Cerebellar nuclear complex (tissue), 1 donor: ENCODE results near the gene DDX17.

Experiments used
- DNase-seq, 2 experiments: peaks; one replicate each; lab custom pipeline; 2025; lab: John Stamatoyannopoulos, UW

DDX17 gene

DNA sequence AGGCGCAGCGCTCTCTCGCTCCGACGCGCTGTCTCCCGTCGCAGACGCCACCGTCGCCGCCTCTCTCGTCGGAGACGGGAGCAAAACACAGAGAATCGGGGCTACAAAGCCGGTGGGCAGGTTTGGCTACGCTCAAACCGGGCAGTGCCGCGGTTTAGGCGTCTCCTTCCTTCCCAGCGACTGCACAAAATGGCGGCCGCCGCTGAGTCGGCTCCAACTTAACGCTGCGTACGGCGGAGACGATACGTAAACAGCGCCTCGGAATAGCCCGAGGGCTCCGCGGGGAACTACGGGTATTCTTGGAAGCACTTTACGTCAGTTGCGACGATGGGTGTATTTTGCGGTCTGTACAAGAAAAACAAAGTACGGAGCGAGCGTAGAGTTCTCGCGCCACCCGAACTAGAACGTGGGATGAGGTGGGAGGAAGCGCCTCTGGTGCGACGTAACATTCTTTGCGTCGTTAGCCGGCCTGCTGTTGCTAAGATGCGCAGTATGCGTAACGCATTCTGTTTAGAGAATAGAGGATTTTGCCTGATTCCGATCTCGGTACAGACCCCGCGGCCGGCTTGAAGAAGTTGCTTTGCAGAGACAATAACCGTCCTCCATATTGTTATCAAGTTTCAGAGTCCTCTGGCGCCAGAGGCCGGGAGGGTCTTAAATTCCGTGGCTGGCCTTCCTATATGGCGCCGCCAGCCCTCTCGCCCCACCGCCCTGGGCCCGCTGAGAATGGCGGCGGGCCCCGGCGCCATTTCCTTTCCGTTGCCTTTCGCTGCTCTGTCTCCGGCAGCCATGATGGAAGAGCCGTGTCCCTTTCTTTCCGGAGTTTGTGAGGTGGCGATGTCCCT lies at the start of gene DDX17:
Gene DDX17, minus strand, starts transcription at position 194 of the 845 bp plus-strand sequence.
- DNase-seq: peak; percentile 69 to 86

DNA sequence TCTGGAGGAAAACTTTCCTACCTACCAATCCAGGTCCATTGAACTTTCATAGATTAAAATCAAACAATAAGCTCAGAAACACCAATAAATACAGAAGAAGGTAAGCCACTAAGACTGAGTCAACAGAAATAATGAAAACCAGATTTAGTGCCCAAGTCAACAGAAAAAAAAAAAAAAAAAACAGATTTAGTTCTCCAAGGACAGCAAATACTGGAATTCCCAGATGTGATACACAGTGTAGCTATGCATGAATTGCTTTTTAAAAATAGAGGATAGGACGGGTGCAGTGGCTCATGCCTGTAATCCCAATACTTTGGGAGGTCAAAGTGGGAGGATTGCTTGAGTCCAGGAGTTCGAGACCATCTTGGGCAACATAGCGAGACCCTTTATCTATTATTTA lies 48.2 kb upstream of the DDX17 start:
- no peak for DNase-seq

DNA sequence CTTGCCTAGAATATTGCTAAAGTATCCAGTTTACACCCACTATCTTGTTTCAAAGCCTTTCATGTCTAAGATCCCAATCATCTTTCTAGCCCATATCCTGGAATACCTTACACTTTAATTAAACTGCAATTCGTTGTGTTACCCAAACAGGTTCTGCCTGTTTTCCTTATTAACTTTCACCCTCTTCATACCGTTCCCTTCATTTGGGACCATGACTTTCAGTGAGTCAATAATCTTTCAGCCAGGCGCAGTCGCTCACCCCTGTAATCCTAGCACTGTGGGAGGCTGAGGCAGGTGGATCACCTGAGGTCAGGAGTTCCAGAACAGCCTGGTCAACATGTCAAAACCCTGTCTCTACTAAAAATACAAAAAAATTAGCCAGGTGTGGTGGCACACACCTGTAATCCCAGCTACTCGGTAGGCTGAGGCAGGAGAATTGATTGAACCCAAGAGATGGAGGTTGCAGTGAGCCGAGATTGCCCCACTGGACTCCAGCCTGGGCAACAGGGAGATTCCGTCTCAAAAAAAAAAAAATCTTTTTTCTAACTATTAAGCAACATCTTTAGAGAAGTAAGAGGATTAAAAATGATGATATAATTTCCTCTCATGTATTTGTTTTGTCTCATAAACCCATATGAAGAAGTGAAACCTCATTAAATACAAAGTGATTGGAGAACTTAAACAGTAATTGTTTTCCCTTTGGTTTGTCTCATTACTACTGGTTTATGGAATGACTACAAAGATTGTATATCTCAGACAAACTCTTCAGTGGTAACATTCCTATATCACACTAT lies 43.2 kb upstream of the DDX17 start:
- no peak for DNase-seq

DNA sequence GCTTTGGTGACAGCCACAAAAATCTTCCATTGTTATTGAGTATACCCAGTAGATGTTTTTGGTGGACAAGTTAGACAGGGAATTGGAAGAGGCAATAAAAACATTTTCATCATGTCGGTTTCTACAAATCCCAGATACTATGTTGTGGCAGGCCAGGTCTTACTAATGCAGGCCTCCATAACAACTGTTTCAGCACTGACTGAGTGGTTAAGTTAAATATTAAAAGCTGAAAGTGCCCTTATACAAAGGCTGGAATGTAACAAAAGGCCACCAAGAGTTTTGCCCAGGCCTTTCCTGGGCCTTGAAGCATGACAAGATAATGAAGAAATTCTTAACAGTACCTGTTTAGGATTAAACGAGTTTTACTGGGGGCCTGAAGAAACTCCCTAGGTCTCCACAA lies 34.6 kb upstream of the DDX17 start:
- DNase-seq: no peak

DNA sequence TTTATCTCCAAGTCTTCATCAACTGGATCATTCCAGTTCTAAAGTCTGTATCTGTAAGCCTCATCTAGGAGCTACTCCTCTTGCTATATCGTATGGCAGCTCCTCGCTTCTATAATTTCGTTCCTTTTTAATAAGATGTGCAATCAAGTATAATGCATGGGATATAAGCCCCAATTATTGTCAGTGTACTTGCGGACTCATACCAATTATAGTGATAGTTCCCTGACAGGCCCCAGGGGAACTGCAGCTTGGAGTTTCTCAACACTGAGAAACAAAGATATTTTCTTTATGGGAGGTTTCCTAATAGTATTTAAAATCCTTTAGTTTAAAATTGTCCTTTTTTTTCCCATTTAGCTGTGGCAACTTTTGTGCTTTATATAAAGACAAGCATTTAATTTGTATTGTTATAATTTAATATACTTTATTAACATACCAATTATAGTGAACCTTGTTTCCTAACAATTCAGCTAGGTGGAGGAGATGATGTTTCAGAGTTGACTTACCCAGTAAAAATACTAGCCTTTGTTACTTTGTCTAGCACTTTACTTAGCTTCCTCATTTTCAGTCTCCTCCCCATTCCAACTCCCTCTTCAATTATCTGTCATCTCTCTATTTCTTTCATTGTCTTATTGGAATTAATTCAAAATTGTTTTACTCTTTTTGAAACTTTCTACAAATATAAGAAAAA lies 25.3 kb upstream of the DDX17 start:
- DNase-seq: no peak

DNA sequence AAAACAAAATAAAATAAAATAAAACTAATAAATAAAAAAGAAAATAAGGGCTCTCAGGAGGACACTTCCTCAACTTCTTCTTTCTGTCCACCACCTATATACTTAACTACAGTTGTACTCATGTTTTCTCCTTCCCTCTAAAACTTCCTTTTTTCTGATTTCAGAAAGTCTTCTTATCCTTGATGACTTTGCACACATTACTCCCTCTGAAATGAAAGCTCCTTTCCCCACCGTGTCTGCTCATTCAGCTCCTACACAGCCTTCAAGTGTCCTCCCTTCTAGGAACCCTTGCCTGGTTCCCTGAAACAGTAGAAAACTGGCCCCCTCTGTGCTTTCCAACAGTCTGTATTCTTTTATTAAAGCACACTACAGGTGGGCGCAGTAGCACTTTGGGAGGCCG lies 18.3 kb upstream of the DDX17 start:
- no peak for DNase-seq

DNA sequence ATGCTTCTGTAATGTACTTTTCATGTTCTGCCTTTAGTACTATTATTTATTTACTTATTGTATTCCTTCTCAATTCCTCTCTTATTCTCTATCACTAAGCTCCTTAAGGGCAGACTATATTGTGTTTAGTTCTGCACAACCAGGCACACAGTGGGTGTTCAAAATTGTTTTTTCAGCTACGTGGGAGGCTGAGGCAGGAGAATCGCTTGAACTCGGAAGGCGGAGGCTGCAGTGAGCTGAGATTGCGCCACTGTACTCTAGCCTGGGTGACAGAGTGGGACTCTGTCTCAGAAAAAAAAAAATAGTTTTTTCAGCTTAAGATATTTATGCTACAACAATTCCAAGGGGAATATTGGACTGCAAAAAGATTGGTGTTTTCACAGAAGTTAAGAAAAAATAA lies 17.4 kb upstream of the DDX17 start:
- DNase-seq: no peak

DNA sequence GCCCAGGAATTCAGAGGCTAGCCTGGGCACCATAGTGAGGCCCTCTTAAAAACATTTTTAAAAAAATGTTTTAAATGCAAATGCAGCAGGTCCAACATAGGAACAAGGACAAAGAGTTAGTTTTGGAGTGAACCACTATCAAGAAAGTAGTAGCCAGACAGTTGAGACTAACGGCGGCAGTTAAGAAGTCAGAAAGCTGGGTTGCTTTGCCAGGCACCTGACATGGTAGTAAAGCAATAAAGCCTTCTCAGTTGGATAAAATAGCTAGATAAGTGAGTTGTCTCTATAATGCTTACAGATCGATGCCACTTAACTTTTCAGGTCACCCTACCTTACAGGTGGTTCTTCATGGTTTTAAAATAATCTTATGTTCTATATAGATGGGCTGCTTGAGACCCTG lies 16.9 kb upstream of the DDX17 start:
- no peak for DNase-seq

DNA sequence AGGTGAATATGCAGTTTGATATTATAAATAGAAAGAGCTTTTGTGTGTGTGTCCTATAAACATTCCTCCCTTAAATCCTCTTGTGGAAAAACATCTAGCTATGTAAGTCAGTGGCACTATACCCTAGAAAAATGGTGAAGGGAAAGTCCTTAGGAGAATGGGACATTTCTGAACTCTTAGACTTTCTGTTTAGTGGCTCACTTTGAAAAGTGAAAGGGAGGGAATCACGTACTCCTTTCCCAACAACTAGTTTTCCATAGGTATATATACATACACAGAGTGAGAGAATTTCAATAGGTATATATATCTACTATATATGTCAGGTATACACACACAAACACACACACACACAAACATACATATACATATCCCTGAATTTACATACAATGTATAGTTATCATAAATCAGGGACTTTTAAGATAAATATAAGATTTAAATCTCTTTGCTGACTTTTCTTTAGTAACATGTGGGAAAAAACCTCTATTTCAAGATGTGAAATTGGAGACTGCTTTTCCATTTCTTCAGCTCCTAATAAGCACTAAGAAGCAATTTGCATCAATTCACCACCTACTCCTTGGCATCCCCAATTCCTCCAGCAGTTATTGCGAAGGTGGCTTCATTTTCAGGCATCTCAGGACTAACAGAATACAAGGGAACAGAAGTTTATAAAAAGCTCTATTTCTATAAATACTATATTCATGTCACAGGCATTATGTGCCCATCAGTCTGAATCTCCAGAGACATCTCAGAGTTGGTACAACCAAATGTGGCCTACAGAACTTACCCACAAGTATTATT lies 13.5 kb upstream of the DDX17 start:
- DNase-seq: no peak

DNA sequence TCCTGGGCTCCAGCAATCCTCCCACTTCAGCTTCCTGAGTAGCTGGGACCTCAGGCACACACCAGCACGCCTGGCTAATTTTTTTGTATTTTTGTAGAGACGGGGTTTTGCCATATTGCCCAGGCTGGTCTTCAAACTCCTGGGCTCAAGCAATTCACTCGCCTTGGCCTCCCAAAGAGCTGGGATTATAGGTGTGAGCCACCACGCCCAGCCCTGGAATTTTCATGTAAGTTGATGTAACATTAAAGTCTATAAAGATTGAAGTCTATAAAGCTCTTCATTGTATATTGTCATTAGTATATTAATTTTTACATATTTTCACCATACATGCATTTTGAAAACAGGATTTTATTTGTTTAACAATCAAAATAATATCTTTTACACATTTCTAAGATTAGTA lies 12.5 kb upstream of the DDX17 start:
- no peak for DNase-seq

DNA sequence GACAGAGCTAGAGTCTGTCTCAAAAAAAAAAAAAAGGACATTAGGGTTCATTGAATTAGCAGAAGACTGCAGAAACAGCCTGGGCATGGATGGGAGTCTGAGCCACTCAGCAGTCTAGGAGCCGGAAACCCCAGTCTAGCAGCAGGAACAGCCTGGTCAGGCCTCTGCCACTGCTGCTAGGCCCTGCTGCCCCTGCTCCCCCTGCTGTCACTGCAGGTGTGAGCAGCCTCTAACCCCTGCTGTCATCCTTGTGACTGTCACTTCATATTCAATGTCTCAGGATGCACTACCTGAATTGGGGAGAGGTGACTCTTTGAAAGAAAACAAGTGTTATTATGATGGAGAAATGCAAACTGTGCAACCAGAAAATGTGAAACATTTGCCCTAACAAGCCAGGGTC lies 7.0 kb upstream of the DDX17 start:
- DNase-seq: no peak

DNA sequence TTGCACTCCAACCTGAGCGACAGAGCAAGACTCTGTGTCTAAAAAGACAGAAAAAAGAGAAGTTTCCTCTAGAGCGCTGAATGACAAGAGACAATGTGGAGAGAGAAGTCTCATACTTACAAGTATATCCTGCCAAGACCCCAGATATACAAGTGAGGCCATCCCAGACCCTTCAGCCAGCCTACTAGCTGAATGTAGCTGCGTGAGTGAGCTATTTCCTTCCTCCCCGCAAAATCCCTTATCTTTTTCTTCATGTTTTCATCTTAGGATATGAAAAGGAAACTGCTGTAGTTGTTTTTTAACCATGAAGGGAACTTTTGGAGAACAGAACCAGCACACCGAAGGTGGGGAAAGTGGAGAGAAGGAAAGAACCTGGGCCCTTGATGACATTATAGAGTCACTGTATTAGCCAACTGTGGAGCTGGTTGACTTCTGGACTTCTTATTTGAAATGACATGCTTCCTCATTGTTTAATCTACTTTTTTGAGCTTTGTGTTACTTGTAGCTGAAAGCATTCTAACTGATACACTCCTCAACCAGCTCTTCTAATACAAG lies 4.4 kb upstream of the DDX17 start:
- DNase-seq: no peak

DNA sequence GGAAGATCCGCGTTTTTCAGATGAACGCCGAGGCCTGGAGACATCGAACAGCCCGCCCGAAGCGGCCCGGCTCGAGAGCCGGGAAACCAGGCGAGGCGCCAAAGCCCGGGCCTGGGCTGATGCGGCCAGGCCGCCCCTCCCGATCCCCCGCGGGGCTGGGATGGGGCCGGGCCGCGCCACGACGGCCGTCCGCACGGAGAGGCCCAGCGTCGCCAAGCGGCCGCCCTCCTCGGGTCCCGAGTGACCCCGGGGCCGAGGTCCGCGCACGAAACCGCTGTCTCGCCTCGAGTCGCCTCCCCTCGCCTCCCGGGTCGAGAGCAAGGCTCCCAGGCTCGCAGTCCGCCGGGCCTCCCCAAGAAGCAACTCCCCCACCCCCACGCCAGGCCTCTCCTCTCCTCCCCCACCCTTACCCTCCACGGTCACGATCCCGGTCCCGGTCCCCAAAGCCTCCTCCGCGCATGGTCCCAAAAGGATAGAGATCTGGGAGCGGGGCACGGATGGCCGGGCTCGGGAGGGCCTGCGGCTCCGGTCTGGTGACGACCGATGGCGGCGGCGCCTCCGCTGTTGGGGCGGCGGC lies 482 bp downstream of the DDX17 start:
- no peak for DNase-seq

DNA sequence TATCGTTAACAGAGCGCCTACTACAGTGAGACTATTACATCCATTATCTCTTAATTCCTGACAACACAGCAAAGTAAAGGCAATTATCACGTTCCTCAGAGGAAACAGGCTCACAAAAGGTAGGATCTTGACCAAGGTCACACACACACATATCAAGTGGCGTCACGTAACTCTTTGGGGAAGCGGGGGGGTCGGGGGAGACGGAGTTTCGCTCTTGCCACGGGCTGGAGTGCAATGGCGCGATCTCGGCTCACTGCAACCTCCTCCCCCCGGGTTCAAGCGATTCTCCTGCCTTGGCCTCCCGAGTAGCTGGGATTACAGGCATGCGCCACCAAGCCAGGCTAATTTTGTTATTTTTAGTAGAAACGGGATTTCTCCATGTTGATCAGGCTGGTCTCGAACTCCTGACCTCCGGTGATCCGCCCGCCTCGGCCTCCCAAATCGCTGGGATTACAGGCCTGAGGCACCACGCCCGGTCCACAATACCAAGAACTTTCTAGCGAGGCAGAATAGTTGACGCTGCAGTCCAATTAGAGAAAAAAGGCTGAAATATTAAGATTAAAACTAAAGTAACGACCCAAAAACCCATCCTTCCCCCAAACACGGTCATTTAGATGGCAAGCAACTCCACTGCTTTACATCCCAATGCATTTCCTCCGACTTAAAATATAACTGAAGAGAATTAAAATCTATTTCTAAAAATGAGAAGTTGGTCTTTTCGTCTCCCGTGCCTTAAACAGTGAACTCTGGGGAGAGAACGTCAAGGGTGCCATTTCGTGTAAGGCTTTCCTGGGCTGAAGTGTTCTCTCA lies 1.2 kb downstream of the DDX17 start:
- DNase-seq: no peak

DNA sequence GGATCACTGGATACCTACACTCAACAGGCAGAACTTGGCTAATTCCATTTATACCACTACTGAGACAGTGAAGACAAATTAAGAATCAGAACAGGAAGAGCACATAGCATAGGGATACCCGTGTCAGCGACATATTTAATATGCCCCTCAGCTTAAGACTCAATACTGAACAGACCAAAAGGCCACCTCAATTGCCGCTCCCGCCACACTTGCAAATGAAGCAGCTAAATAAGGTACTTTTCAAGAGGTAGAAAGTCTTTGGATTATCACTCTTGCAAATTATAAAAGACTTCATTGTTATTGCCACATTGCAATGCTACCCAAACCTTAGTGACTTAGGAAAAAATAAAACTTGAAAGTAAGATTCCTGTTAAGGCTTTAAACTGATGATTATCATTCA lies 3.1 kb downstream of the DDX17 start:
- no peak for DNase-seq

DNA sequence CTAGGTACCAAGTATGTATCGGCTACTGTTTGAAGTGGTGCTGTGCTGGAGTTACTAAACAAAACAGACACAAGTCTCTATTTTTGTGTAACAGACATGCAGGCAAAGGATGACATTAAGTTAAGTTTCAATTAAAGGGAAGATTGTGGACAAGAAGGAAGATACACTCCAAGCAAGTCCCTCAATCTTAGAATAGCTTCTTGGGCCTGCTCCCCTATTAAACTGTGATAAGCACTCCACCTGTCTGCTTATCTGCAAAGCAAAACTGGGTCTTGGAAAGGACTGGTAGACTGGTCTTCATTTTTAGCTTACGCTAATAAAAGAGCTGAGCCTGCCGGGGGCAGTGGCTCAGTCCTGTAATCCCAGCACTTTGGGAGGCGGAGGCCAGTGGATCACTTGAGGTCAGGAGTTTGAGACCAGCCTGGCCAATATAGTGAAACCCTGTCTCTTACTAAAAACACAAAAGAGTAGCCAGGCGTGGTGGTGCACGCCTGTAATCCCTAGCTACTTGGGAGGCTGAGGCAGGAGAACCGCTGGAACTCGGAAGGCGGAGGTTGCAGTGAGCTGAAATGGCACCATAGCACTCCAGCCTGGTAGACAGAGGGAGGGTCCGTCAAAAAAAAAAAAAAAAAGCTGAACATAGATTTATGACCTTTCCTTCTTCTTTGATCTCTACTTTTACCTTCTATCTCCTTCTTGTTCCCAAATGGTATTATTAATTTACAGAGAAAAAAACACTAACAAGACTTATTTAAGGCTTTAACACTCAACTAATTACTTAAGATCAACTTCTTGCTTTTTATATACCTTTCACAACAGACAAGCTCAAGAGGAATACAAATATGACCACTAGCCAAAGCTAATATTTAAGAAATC lies 4.1 kb downstream of the DDX17 start:
- DNase-seq: no peak

DNA sequence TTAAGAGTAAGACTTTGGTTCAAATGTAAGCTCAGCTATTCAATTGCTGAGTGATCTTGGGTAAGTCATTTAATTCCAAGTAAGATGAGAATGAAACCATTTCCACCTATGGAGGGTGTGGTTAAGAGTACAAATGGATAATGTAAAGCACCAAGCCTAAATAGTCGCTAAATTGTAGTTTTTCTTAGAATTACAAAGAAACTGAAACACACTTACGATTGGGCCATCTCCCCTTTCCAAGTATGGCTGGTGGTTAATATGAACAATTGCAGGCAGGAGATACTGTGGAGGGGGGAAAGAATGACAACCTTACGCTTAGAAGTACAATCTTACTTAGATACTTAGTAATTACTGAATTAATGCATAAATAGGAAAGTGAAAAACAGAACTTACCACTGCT lies 8.2 kb downstream of the DDX17 start:
- DNase-seq: no peak

DNA sequence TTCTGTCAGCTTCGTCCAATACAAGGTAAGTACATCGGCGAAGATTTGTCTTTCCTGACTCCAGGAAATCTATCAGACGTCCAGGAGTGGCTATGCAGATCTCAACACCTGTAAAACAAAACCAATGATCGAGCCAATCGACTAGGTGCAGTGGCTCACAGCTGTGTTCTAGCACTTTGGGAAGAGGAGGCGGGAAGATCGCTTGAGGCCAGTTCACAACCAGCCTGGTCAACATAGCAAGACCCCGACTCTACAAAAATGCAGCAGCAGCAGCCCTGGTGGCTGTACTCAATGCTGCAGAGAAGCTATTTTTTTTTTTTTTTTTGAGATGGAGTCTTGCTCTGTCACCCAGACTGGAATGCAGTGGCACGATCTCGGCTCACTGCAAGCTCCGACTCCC lies 11.2 kb downstream of the DDX17 start:
- no peak for DNase-seq

DNA sequence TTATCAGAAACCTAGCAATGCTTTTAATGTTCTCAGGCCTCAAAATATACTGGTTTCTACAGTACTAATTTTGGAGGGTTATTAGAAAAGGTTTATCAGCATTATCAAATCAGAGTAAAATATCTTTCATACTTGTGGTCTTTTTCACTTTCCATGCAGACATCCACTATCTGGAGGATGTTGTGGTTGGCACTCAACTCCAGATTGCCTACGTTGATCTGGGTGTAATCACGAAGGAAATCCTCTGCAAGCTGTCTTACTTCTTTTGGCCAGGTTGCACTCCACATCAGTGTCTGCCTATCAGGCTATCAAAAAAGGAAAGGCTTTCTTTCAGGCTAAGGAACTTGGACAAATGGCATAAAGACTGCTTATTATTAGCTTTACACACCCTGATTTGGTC lies 11.6 kb downstream of the DDX17 start:
- no peak for DNase-seq
